ENCODE measurements around the gene CRIM1.

The CRIM1 gene

GRCh38 chr2:36577884-36578283, 222.3 kb downstream of the CRIM1 start:
- Histone ChIP-seq H3K9me3 (no peaks in the 10 kb centered on the region), H3K36me3 (replicated peaks) (peaks cover 59% of the 10 kb centered on the region), H3K4me1 (peaks cover 23% of the 10 kb centered on the region), H3K4me3 (no peak overlapping the region), H3K27me3 (ENCODE audit: low read depth) (no peaks in the 10 kb centered on the region)
- DNase-seq (ENCODE audit: low spot score in 2 of 2), result no peak
- in situ Hi-C loops (cut with MboI; ENCODE audit: low sequenced_read_pairs), result no loop called here

GRCh38 chr2:36578343-36579296, 223.0 kb downstream of the CRIM1 start:
- Histone ChIP-seq H3K4me3 (no peak overlapping the region), H3K27me3 (ENCODE audit: low read depth) (no peaks in the 10 kb centered on the region), H3K36me3 (replicated peaks) (peaks cover 58% of the 10 kb centered on the region), H3K4me1 (peaks cover 29% of the 10 kb centered on the region), H3K9me3 (no peaks in the 10 kb centered on the region)
- in situ Hi-C loops (cut with MboI; ENCODE audit: low sequenced_read_pairs), result no loop called here
- no peak for DNase-seq (ENCODE audit: low spot score in 2 of 2)

- Histone ChIP-seq H3K27me3 (ENCODE audit: low read depth) (no peaks in the 10 kb centered on the region), H3K36me3 (replicated peaks) (peaks cover 56% of the 10 kb centered on the region), H3K9me3 (no peaks in the 10 kb centered on the region), H3K4me1 (peaks cover 35% of the 10 kb centered on the region), H3K4me3 (no peak overlapping the region)
- in situ Hi-C loops (cut with MboI; ENCODE audit: low sequenced_read_pairs), result no loop called here
- no peak for DNase-seq (ENCODE audit: low spot score in 2 of 2)
Measured at GRCh38 chr2:36579297-36579664, 223.7 kb downstream of the CRIM1 start.

GRCh38 chr2:36582538-36582937, 227.0 kb downstream of the CRIM1 start:
- in situ Hi-C loops (cut with MboI; ENCODE audit: low sequenced_read_pairs), result no loop called here
- Histone ChIP-seq H3K9me3 (no peaks in the 10 kb centered on the region), H3K36me3 (replicated peaks) (peaks cover 63% of the 10 kb centered on the region)

GRCh38 chr2:36582951-36583350, 227.4 kb downstream of the CRIM1 start:
- Histone ChIP-seq H3K4me1 (peaks cover 48% of the 10 kb centered on the region), H3K27me3 (ENCODE audit: low read depth) (no peaks in the 10 kb centered on the region), H3K9me3 (no peaks in the 10 kb centered on the region), H3K4me3 (no peak overlapping the region), H3K36me3 (replicated peaks) (peaks cover 59% of the 10 kb centered on the region)
- DNase-seq (ENCODE audit: low spot score in 2 of 2), result no peak
- in situ Hi-C loops (cut with MboI; ENCODE audit: low sequenced_read_pairs), result no loop called here

More at GRCh38 chr2:36582538-36582937, 227.0 kb downstream of the CRIM1 start:
- peaks cover 44% of the 10 kb centered on the region for H3K4me1 ChIP-seq
- no peaks in the 10 kb centered on the region for H3K27me3 ChIP-seq (ENCODE audit: low read depth)
- no peak overlapping the region for H3K4me3 ChIP-seq
- peak; percentile 31 to 89 for DNase-seq (ENCODE audit: low spot score in 2 of 2)

- Histone ChIP-seq H3K27me3 (ENCODE audit: low read depth) (no peaks in the 10 kb centered on the region), H3K9me3 (no peaks in the 10 kb centered on the region), H3K4me3 (no peak overlapping the region), H3K4me1 (peaks cover 49% of the 10 kb centered on the region), H3K36me3 (replicated peaks) (peaks cover 55% of the 10 kb centered on the region)
- in situ Hi-C loops (cut with MboI; ENCODE audit: low sequenced_read_pairs), result no loop called here
- DNase-seq (ENCODE audit: low spot score in 2 of 2), result no peak
Measured at GRCh38 chr2:36584148-36584794, 228.7 kb downstream of the CRIM1 start.

- no peak for DNase-seq (ENCODE audit: low spot score in 2 of 2)
- Histone ChIP-seq H3K36me3 (replicated peaks) (peaks cover 41% of the 10 kb centered on the region), H3K4me1 (peaks cover 56% of the 10 kb centered on the region), H3K27me3 (ENCODE audit: low read depth) (no peaks in the 10 kb centered on the region), H3K9me3 (no peaks in the 10 kb centered on the region), H3K4me3 (no peak overlapping the region)
- in situ Hi-C loops (cut with MboI; ENCODE audit: low sequenced_read_pairs), result no loop called here
Measured at GRCh38 chr2:36586672-36587071, 231.1 kb downstream of the CRIM1 start.

- in situ Hi-C loops (cut with MboI; ENCODE audit: low sequenced_read_pairs), result no loop called here
- Histone ChIP-seq H3K27me3 (ENCODE audit: low read depth) (no peaks in the 10 kb centered on the region), H3K36me3 (replicated peaks) (peaks cover 41% of the 10 kb centered on the region)
Measured at GRCh38 chr2:36587101-36587500, 231.5 kb downstream of the CRIM1 start.

GRCh38 chr2:36587556-36587955, 232.0 kb downstream of the CRIM1 start:
- peaks cover 48% of the 10 kb centered on the region for H3K4me1 ChIP-seq
- H3K36me3 ChIP-seq (replicated peaks), result peaks cover 41% of the 10 kb centered on the region
- peak; percentile 30 to 74 for DNase-seq (ENCODE audit: low spot score in 2 of 2)
- no peak overlapping the region for H3K4me3 ChIP-seq
- in situ Hi-C loops (cut with MboI; ENCODE audit: low sequenced_read_pairs), result no loop called here
- no peaks in the 10 kb centered on the region for H3K9me3 ChIP-seq
- no peaks in the 10 kb centered on the region for H3K27me3 ChIP-seq (ENCODE audit: low read depth)

More at GRCh38 chr2:36587101-36587500, 231.5 kb downstream of the CRIM1 start:
- DNase-seq (ENCODE audit: low spot score in 2 of 2), result peak in 1 of 2 experiments; percentile 12
- no peaks in the 10 kb centered on the region for H3K9me3 ChIP-seq
- no peak overlapping the region for H3K4me3 ChIP-seq
- peaks cover 53% of the 10 kb centered on the region for H3K4me1 ChIP-seq

GRCh38 chr2:36589230-36589630, 233.7 kb downstream of the CRIM1 start:
- Histone ChIP-seq H3K36me3 (replicated peaks) (peaks cover 33% of the 10 kb centered on the region), H3K9me3 (no peaks in the 10 kb centered on the region), H3K4me1 (peaks cover 31% of the 10 kb centered on the region), H3K4me3 (no peak overlapping the region), H3K27me3 (ENCODE audit: low read depth) (no peaks in the 10 kb centered on the region)
- in situ Hi-C loops (cut with MboI; ENCODE audit: low sequenced_read_pairs), result no loop called here
- no peak for DNase-seq (ENCODE audit: low spot score in 2 of 2)

- Histone ChIP-seq H3K4me1 (peaks cover 24% of the 10 kb centered on the region), H3K4me3 (no peak overlapping the region), H3K36me3 (replicated peaks) (peaks cover 18% of the 10 kb centered on the region), H3K9me3 (no peaks in the 10 kb centered on the region), H3K27me3 (ENCODE audit: low read depth) (no peaks in the 10 kb centered on the region)
- in situ Hi-C loops (cut with MboI; ENCODE audit: low sequenced_read_pairs), result no loop called here
- DNase-seq (ENCODE audit: low spot score in 2 of 2), result no peak
Measured at GRCh38 chr2:36594849-36595248, 239.3 kb downstream of the CRIM1 start.

GRCh38 chr2:36596397-36596796, 240.8 kb downstream of the CRIM1 start:
- in situ Hi-C loops (cut with MboI; ENCODE audit: low sequenced_read_pairs), result no loop called here
- DNase-seq (ENCODE audit: low spot score in 2 of 2), result no peak
- H3K36me3 ChIP-seq (replicated peaks), result peaks cover 10% of the 10 kb centered on the region
- peak overlapping the region; percentile 45 for H3K4me3 ChIP-seq
- no peaks in the 10 kb centered on the region for H3K9me3 ChIP-seq
- no peaks in the 10 kb centered on the region for H3K27me3 ChIP-seq (ENCODE audit: low read depth)
- H3K4me1 ChIP-seq, result peaks cover 18% of the 10 kb centered on the region

- Histone ChIP-seq H3K4me1 (peaks cover 15% of the 10 kb centered on the region), H3K9me3 (no peaks in the 10 kb centered on the region), H3K4me3 (peak overlapping the region; percentile 45), H3K27me3 (ENCODE audit: low read depth) (no peaks in the 10 kb centered on the region), H3K36me3 (replicated peaks) (peaks cover 10% of the 10 kb centered on the region)
- in situ Hi-C loops (cut with MboI; ENCODE audit: low sequenced_read_pairs), result no loop called here
- DNase-seq (ENCODE audit: low spot score in 2 of 2), result peak in 1 of 2 experiments; percentile 14
Measured at GRCh38 chr2:36597003-36597531, 241.5 kb downstream of the CRIM1 start.
